ENCODE data around the gene DDR2.

Gene DDR2

DNA sequence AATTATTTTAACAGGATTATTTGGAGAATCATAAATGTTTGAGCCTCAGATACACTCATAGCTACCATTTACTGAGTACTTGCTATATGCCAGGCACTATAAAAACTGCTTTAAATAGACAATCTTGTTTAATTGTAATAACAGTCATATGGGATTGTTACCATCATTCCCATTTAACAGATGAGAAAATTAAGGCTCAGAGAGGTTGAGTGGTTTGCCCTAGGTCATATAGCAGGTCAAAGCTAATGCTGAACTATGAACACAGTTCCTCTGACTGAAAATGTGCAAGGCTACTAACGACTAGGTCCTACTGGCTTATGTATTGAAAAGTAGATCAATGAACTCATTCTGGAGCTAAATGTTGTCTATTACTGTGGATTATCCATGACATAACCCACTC, 63.4 kb downstream of the DDR2 start:
- in situ Hi-C loops (cut with HindIII; ENCODE audit: low sequenced_read_pairs): no loop called here

DNA sequence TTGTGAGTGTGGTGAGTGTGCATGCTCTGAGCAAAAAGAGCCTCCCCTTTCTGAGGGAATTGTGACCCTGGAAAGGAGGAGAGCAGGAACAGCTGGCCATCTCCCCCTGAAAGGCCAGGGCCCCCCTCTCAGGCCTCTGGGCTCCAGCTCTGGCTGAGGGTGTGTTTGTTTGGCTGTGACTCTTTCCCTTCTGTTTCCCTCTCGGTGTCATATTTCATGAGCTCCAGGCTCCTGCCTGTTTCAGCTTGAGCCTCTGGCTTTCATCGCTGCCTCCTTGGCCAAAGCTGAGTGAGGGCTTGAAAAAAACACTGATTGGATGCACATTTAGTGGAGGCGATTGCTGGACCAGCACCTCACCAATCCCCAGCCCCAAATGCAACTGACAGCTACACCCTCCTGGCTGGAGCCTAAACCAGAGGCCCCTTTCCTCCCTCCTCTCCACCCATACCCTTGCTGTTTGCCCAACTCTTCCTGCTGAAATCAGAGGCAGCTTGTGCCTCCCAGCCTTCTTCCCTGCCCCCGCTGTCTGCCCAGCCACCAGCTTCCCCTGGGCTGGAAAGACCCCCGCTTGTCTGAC, 64.1 kb downstream of the DDR2 start:
- in situ Hi-C loops (cut with HindIII; ENCODE audit: low sequenced_read_pairs): no loop called here

DNA sequence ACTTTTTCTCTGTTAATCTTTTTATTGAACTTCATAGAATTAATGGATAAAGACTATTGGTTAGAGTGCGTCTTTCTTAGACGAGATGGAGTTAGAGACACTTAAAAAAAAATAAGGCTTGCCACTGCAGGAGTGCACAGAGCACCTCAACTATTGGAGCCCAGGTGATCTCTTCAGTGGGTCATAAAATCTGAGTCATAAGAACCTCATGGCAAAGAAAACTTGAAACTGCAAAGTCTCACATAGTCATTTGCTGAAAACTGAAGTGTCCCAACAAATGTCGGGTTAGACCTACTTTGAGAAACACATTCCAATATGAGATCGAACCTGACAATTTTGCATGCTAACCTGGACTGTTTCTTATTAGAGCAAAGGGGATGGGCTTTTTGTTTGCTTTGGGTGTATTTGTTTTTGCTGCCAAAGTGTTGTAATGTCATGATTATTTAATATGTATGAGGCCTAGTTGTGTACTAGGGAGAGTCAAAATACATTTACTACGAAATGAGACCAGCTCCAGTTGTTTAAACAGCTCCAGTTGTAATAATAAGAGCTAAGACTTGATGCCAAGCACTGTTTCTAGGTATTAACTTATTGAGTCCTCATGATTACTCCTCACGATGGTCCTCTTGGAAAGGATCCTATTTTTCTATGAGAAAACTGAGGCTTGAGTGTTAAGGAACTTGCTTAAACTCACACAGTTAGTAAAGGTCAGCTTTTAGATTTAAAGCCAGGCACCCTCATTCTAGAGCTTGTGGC, 65.1 kb downstream of the DDR2 start:
- in situ Hi-C loops (cut with HindIII; ENCODE audit: low sequenced_read_pairs): no loop called here

DNA sequence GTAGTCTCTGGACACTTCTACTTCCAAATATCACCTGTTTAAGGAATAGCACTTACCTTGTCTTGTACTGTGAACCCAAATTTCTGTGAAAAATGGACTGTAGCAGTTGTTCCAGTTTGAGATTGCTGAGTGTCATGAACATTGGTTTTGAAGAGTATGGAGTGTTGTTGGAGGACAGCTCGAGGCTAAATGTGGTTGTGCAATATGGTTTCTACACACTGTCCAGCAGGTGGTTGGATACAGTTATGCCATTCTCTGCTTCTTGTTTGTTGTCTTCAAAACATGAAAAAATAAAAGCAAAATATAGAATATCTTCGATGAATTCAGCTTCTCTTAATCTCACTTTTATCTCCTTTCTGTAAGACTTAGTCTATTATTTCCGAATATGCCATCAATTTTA, 67.1 kb downstream of the DDR2 start:
- in situ Hi-C loops (cut with HindIII; ENCODE audit: low sequenced_read_pairs): no loop called here

DNA sequence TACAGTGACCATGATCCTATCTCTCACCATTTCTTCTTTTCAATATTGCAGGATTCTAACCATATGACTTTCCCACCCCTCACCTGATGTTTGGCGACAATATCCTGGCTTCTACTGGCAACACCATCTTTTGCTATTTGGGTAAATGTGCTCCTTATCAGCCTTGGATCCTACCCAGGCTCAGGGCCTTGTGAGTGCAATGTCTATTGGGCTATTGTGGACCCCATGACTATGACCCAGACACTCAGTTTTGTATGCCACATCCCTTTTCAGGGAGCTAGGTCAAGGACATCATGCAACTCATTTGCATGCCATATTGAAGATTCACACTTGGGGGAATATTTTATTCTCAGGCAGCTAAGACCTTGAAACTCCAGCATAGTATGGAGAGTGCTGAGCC, 67.9 kb downstream of the DDR2 start:
- in situ Hi-C loops (cut with HindIII; ENCODE audit: low sequenced_read_pairs): no loop called here

DNA sequence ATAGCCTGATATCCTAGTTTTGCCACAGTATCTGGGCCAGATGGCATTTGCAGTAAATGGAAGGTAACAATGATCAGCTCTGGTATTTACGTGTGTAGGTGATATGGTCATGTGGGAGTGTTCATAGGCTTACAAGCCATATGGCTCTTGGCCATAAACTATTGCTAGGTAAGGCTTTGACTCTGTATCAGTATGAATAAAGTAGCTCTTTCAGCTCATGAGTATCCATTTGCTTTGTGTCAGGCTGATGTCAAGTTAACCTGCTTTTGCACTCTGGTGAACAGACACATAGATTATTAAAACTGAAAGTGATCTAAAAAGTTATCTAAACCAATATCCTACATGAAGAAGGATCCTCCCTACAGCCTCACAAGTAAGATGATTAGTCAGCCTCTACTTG, 69.0 kb downstream of the DDR2 start:
- in situ Hi-C loops (cut with HindIII; ENCODE audit: low sequenced_read_pairs): no loop called here

DNA sequence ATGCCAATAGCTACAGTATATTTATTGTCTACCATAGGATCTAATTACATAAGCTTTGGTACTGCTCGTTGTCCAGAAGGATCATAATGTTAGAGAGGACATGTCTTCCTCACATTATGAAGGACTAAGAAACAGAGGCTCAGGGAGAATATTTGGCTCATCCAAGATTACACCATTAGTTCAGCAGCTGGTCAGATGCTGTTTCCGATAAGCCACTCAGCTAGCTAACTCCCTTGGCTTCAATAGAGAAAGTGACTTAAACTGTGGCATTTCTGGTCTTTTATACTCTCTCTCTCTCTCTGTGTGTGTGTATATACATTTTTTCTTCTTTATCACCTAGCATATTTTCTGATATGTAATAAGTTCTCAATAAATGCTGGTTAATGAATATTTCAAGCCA, 70.4 kb downstream of the DDR2 start:
- in situ Hi-C loops (cut with HindIII; ENCODE audit: low sequenced_read_pairs): no loop called here

DNA sequence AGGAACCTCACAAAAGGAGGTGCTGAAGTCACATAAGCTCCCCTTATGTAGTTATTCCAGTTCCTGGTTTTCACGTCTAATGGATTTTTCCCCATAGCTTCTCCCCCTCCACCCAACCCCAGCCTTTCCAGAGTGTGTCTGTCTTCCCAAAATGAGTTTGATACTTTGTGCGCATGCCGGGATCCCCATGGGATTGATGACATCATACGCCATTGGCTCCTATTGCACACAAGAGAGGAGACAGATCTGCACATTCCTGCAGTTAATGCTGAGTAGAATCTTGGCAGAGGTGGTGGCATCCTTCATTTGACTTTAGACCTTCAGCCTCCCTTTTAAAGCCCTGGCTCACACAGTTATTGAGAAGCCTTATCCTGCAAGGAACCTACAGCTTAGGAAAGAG, 71.4 kb downstream of the DDR2 start:
- in situ Hi-C loops (cut with HindIII; ENCODE audit: low sequenced_read_pairs): no loop called here

DNA sequence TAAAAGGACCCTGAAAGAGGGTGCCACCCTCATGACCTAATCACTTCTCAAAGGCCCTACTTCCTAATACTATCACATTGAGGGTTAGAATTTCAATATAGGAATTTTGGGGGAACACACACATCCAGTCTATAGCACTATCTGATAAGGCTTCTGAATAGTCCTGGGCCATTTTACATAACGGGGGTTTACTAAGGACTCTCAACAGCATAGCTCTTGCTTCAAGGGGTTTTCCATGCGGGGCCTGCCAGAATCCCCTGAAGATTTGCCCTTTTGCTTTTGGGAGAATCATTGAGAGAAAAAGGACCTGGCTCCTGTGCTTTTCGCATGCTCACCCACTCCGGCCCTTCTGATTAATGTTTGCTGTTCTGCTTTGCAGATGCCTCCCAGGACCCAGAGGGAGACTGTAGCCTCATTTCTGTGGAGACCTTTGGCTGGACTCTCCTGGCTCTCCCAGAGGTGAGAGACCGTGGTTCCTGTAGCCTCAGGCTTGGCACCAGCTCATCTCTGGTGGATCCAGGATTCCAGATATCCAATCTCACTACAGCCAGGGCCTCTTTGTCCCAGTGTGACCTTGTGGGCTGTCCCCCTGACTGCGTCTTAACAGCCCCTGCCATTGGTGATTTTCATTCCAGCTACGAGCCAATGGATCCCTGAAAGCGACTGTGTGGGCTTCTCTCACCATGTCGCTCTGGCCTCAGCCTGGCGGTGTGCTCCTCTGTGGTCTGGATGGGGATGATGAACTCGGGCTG, 72.6 kb downstream of the DDR2 start:
- in situ Hi-C loops (cut with HindIII; ENCODE audit: low sequenced_read_pairs): no loop called here

DNA sequence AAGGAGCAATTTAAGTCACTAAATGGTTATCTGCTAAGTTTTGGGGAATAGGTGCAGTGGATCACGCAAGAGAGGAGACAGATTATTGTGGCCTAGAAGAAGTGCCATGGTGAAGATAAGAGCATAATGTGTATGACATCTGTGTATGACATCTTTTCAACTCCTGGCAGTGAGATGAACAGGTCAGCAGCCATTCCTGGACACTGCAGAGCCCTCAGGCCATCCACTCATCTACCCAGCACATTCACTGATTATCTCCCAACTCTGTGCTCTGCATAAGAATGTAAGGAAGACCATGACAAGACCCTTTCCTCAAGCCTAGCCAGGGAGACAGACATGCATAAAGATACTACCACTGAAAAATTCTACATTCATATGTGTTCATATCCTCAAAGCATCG, 73.7 kb downstream of the DDR2 start:
- in situ Hi-C loops (cut with HindIII; ENCODE audit: low sequenced_read_pairs): no loop called here

DNA sequence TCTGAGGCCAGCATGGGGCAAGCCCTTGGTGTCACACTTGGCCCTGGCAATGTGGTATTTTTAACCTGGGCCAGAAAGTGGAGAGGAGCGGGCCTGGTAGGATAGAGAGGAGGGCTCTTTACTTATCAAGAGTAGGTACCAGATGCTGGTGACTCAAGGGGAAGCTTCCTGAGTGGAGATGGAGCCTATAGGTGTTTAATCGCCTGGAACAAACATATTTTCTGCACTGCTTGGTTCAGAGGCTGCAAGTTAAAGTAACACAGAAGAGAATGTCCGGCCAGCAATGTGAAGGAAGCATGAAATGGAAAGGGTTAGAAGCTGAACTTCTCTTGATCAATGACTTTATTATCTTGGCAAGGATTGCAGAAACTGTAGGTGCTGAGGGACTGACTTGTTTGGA, 74.3 kb downstream of the DDR2 start:
- in situ Hi-C loops (cut with HindIII; ENCODE audit: low sequenced_read_pairs): no loop called here

DNA sequence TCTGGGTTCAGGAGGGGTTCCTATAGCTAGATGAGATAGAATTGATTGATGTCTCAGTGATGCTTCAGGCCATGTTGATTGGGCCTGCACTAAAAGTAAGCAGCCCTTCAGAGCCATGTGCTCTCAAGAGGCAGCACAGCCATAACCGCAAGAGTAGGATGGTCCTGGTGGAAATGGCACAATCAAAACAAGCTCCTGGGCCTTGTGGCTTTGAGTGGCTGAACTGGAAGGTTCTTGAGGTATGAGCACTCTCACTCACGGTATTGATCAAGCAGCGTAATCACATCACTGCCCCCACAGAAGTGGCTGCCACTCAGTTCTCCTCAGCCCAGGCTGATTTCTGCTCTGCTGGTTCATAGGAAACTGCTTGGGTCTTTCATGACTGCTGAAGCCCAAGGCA, 76.0 kb downstream of the DDR2 start:
- in situ Hi-C loops (cut with HindIII; ENCODE audit: low sequenced_read_pairs): no loop called here

DNA sequence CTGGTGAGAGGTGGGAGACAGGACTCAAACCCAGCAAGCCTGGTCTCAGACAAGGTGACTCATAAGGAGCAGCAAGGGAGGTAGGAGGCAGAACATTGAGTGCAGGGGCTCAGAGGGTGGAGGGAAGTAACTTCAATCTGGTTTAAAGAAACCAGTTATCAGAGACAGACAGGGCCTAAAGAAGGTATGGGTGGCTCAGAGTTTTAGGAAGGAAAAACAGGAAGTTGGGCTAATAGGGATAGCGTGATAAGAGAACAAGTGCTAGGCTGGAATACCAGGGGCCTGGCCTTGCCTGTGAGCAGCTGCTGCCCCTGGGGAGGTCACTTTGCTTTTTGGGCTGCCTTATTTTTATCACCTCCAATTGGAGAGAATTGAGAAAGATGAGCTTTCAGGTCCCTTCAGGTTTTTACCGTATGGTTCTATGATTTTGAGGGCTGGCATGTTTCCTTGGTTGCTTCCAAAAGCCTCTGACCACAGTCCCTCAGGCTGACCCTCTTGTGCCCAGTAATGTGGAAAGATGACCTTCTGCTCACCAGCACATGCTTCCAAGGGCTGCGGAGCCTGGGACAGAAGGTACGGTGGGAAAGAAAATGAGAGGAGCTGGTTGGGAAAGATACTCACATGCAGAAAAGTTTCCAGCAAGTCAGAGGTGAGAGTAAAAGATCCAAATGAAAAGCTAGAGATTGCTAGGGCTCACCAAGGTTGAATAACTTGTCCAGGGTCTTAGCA, 77.0 kb downstream of the DDR2 start:
- in situ Hi-C loops (cut with HindIII; ENCODE audit: low sequenced_read_pairs): no loop called here

DNA sequence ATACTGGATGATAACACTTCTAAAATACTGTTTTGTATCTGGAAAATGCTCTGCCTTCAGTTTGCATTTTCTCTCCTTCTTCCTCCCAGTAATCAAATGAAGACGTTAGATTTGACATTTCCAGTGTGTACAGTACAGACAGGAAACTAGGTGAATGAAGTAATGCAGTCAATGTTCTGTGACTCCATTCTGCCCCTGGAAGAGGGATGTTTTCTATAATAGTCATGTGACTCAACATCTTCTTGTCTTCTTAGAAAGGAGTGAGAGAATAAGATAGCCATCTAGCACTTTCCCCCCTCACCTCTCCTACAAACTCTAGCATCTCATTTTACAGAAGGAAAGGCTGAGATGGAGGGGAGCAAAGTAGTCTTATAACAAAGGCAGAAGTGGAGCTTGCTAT, 77.6 kb downstream of the DDR2 start:
- in situ Hi-C loops (cut with HindIII; ENCODE audit: low sequenced_read_pairs): no loop called here

DNA sequence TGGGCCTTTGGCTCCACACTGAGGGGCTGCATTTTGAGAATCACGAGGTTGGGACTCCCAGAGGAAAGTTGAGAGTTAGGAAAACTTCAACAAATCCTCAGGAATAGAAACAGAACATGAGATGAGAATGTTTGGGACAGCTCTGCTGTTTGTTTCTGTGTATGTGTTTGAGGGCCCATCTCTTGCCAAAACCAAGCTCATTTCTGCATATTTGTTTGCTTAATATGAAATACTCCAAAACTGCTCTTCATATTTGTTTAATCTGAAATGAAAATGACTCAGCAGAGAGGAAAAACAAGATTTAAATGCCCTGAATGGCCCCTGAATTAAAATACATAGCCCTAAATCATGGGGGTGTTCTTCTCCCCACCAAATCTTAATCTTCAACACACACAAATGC, 78.1 kb downstream of the DDR2 start:
- in situ Hi-C loops (cut with HindIII; ENCODE audit: low sequenced_read_pairs): no loop called here

DNA sequence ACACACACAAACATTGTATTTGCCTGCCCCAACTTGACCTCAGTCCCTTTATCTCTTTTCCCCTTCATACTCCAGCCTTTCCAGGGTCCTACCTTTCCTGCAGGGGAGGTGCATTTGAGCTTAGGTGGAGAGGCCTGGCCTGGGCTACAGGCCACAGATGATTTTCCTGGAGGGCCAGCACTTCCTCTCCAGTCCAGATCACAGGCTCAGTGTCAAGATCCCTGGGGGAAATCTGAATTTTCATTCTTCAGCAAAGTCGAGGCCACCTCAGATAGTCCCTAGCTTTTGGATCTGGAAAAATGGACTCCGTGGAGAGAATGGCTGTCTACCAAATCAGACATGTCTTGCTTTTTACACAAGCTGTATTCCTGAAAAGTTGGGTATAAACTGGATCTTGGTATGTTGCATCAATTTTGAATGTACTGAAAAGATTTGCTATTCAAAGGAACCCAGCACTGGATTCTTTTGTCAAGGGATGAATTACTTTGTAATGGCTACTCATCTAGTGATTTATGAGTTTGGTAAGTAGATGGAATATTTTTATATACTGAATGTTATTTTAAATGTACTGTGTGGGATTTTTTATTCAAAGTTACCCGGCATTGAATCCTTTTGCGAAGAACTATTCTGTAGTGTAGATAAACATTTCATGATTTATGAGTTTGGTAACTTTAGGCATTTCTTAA, 78.7 kb downstream of the DDR2 start:
- in situ Hi-C loops (cut with HindIII; ENCODE audit: low sequenced_read_pairs): no loop called here

DNA sequence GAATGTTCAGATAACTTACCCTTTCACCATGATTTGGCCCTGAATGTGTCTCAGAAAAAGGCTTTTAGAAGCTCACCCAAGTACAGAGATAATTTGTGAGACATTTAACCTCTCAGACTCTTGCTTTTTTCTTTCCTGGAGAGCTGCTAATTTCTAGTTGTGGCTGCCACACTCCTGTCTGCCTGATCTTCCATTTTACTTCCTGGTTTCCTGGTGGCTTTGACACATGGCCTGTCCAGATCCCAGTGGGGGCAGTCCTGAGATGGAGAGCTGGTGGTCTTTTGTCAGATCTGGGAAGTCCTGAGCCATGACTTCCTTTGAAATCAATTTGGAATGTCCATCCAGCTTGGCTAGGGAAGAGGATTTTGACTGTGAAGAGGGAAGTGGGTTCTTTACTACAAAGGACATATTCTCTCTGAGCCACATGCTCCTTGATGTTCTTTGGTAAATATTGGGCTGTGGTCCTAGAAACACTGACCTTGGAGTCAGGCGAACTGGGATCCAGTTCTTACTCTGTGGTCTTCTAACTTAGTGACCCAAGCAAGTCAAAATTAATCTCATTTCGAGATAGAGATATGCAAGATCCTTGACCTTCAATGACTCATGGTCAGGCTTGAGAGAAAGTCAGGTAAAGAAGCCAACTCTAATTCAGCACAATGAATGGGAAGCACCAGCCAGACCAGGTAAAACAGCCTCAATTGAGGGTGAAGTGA, 80.2 kb downstream of the DDR2 start:
- in situ Hi-C loops (cut with HindIII; ENCODE audit: low sequenced_read_pairs): no loop called here

DNA sequence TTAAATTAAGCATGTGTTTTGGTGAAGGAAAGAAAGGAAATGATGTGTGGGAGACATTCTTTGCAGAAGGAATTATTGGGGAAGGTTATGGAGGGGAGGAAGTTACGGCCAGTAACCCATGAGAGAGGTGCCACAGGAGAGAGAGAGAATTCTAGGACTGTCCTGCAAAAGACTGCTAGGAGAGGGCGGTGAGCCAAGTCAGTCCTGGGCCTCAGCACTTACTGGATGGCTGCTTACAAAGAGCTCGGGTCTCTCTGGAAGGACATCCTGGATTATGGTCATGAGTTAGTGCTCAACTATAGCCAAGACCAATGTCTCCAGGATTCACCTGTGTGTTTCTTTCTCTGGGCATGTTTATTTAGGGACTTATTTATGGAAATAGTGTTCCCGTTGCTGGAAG, 83.9 kb downstream of the DDR2 start:
- in situ Hi-C loops (cut with HindIII; ENCODE audit: low sequenced_read_pairs): no loop called here

DNA sequence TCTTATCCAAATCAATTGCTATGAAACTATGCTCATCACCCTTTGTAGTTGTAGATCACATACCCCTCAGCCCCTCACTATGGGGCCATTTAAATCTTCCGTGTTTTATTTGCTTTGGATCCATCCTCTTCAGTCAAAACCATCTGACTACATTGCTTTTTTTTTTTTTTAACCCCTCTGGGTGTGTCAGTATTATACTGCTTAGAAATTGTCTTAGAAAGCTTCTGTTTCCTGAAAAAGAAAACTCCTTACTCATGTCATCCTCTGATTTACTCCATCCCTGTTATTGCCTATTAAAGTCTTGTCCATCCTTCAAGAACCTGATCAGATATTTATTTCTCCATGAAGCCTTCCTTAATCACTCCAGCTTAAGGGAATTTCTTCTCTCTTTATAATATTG, 84.3 kb downstream of the DDR2 start:
- in situ Hi-C loops (cut with HindIII; ENCODE audit: low sequenced_read_pairs): no loop called here

DNA sequence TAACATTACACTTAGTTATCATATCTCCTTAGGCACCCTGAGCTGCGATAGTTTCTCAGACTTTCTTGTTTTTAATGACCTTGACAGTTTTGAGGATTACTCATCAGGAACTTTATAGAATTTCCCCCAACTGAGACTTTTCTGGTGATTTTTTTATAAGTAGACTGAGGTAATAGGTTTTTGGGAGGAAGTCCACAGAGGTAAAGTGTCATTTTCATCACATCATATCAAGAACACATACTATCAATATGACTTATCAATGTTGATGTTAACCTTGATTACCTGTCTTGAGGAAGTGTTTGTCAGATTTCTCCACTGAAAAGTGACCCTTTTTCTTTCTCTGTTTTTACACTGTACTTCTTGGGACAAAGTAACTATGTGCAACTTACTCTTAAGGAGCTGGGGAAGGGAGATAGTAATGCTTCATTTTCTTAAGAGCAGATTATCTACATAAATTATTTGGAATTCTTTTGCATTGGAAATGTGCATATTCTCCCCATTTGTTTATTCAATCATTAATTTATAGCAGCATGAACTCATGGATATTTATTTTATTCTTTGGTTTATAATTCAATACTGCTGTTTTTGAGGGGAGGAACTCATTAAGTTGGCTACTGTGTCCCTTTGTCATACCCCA, 85.4 kb downstream of the DDR2 start:
- in situ Hi-C loops (cut with HindIII; ENCODE audit: low sequenced_read_pairs): no loop called here
